Midbrain (tissue), 1 donor: ENCODE measurements around the gene TMEM164.
A peak's percentile ranks its signal among the peaks of the same experiment; 100 is the strongest.
"Not testable (repeated sequence)": the region's sequence is repeated elsewhere in the genome, so short reads cannot be mapped to it uniquely, and the experiment has no call there.

Experiments
- DNase-seq: peaks from one replicate; lab custom pipeline; 2025; lab: John Stamatoyannopoulos, UW

Gene TMEM164

GRCh38 chrX:110133735-110134370, 130.9 kb downstream of the TMEM164 start:
- no peak for DNase-seq

- DNase-seq, result no peak
These were observed 132.7 kb downstream of the TMEM164 start for GRCh38 chrX:110135618-110136017.

DNA sequence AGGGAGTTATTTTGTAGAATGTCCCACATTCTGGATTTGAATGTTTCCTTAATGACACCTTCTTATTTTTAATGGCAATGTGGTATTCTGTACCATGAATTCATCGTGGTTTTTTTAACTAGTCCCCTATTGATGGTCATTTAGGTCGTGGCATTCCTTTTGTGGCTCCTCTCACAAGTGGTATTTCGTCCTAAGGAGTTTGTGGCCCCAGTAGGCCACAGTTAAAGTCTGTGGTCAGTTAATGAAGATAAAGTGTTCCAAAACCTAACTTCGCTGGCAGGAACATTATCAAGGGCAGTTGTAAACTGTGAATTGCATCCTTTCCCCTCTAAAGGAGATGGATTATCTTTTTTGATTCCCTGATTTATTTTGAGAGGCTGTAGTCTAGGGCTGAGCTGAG, 133.2 kb downstream of the TMEM164 start:
- no peak for DNase-seq

GRCh38 chrX:110138557-110138956, 135.6 kb downstream of the TMEM164 start:
- DNase-seq, result no peak

GRCh38 chrX:110139172-110139571, 136.3 kb downstream of the TMEM164 start:
- DNase-seq, result no peak

GRCh38 chrX:110142096-110142495, 139.2 kb downstream of the TMEM164 start:
- no peak for DNase-seq

GRCh38 chrX:110143454-110144210, 140.7 kb downstream of the TMEM164 start:
- DNase-seq, result peak; percentile 13

- no peak for DNase-seq
These were observed 142.4 kb downstream of the TMEM164 start for GRCh38 chrX:110145311-110145710.

- DNase-seq, result peak; percentile 34
These were observed 142.9 kb downstream of the TMEM164 start for GRCh38 chrX:110145854-110146253.

GRCh38 chrX:110146521-110146920, 143.6 kb downstream of the TMEM164 start:
- DNase-seq, result peak; percentile 67

- DNase-seq, result no peak
These were observed 150.3 kb downstream of the TMEM164 start for GRCh38 chrX:110153244-110153643.

GRCh38 chrX:110153896-110154295, 151.0 kb downstream of the TMEM164 start:
- DNase-seq, result no peak

DNA sequence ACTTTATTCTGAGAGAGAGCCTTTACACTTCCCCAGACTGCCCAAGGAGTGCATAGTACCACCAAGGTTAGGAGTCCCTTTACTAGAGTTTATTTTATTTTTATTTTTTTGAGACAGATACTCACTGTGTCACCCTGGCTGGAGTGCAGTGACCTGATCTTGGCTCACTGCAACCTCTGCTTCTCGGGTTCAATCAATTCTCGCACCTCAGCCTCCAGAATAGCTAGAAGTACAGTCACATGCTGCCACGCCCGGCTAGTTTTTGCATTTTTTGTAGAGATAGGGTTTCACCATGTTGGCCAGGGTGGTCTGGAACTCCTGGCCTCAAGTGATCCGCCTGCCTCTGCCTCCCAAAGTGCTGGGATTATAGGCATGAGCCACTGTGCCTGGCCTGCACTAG, 151.4 kb downstream of the TMEM164 start:
- not testable (repeated sequence) for DNase-seq

GRCh38 chrX:110155759-110156158, 152.8 kb downstream of the TMEM164 start:
- DNase-seq, result no peak

GRCh38 chrX:110156167-110156754, 153.3 kb downstream of the TMEM164 start:
- DNase-seq, result no peak

DNA sequence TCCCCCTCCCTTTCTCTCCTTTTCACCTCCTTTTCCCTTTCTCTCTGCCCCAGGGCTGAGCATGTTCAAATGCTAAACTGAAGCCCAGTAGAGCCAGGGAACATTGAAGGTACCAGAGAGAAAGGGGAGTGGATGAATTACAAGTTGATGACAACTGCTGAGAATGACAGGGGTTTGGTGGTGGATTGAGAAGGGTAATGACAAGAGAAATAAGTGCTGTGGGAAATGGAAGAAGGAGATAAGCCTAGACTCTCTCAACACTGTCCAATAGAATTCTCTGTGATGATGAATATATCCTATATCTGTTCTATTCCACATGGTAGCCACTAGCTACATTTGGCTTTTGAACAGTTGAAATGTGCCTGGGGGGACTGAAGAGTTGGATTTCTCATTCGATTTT, 154.5 kb downstream of the TMEM164 start:
- DNase-seq, result no peak

- DNase-seq, result no peak
These were observed 156.3 kb downstream of the TMEM164 start for GRCh38 chrX:110159235-110159634.

DNA sequence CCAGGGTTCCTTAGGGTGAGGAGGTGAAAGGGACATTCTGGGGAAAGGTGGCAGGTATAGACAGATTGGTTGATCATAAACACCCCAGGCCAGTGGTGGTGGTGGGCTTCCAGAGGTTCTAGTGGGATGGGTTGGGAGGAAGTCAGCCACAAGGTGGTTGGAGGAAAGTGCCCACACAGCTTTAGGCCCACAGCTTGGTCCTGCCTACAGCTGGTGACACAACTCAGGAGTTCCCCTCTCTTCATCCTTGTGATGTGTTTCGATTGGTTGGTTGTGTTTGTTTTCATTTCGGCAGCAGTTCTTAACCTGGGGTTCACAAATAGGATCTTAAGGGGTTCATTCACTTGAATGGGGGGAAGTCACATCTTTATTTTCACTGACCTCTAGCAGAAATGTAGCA, 157.0 kb downstream of the TMEM164 start:
- no peak for DNase-seq

DNA sequence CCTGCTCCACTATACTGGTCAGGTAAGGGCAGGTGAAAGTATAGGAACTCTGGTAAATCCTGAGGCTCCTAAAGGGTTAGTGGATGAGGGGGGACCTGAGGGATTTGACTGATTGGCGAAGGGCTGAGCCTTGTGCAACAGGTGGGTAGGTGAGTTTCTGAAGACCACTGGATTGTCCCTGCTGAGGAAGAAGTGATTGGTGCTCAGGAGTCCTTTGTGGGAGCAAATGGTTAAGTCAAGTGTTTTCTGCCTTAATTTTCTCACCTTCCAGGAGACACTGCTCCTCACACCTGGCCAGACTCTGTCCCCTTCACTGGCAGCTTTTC, 158.4 kb downstream of the TMEM164 start:
- DNase-seq, result no peak

DNA sequence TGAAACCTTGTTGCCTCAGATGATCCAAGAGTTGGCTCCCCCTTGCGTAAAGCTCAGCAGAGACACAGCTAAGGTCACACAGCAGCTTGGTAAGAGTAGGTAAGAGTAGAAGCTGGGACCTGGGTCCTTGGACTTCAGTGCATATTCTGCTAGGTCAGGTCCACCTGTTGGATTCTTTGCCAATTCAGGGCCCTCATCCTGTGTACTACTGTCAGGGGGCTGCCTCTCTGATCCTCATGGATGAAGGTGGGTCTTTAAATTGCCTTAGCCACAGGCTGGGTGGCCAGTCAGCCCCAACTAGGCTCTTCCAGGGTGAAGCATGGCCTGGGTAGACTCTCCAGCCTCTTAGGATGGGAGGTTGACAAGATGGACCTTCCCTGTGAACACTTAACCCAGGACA, 159.2 kb downstream of the TMEM164 start:
- DNase-seq, result no peak

- DNase-seq, result no peak
These were observed 160.0 kb downstream of the TMEM164 start for GRCh38 chrX:110162867-110163266.

DNA sequence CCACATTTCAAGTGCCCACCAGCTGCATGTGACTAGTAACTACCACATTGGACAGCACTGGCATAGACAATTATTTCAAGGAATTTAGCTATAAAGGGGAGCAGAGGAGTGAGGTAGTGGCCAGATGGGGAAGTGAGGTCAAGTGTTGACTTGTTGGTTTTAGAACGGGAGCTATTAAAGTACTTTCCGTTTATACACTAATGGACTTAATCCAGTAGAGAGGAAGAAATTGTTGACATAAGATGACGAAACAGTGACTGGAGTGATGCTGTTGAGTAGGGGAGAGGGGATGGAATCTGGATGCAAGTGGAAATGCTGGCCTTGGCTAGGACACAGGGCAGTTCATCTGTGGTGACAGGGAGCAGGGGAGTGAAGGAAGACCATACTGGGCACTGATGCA, 160.6 kb downstream of the TMEM164 start:
- no peak for DNase-seq

GRCh38 chrX:110167952-110168451, 165.1 kb downstream of the TMEM164 start:
- peak; percentile 10 for DNase-seq
